HG02884 (cell line): ENCODE measurements around the gene PALLD.

Experiments
- ATAC-seq: cut with Tn5 transposase; IDR thresholded peaks from one replicate; pipeline ENCODE4 v1.9.1; 2021; ENCODE audit warnings: mild to moderate bottlenecking, moderate library complexity; ENCODE audit not compliant: unreplicated experiment

The PALLD gene

DNA sequence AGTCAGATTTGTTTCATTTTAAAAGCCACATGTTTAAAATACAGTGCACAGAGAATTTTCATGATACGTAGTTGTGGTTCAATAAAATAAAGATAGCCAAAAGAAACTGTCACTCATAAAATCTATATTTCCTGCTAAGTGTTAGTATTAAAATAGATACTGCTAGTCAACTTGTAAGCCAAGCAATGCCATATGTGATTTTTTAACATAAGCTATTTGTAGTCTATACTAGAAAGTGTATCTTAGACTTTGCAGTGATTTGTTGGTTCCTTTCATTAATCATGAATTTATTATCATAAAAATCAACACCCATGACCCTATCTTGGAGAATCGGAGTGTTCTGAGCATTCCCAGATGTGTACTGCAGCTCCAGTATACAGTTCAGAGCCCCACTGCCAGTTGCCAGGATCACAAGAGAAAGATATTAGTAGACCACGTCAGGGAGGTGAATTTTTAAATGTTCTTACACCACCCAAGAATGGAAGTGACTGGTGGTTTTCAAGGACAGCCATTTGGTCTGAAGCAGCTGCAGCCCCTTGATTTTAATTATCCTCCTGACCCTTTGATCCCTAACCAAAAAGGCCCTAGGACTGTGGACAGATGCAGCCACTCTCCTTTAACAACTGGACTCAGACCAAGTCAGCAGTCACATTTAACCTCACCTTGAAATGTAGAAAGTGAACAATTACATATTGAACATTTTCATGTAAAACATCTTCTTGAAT lies 163.1 kb downstream of the PALLD start:
- no peak for ATAC-seq

DNA sequence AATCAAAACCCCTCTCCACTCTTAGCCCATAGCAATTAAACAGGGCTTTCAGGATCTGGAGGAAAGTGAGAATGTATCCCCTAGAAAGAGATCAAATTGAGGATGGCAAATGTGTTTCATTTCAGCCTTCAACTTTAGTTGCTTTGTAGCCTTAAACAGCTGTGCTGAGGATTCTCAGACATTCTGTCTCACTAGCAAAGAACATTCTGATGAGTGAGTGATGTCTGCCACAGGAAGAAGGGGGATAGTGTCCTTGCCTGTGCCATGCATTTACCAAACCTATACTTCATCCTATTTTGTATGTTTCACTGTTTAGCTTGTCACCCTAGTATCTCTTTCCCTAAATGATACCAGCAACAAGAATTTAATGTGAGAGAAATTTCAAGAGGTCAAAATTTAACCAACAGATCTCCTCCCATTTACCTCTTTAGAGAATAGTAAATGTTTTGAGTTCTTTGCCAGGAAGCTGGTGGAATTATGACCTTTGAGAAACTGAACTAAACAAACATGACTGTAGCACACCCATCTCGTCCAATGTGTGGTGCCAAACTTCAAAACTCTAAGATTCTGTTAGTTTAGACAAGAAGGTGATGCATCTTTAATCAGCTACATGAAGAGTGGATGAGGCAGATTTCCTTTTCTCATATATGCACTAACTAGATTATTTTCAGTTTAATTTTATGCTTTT lies 165.6 kb downstream of the PALLD start:
- ATAC-seq, result no peak

DNA sequence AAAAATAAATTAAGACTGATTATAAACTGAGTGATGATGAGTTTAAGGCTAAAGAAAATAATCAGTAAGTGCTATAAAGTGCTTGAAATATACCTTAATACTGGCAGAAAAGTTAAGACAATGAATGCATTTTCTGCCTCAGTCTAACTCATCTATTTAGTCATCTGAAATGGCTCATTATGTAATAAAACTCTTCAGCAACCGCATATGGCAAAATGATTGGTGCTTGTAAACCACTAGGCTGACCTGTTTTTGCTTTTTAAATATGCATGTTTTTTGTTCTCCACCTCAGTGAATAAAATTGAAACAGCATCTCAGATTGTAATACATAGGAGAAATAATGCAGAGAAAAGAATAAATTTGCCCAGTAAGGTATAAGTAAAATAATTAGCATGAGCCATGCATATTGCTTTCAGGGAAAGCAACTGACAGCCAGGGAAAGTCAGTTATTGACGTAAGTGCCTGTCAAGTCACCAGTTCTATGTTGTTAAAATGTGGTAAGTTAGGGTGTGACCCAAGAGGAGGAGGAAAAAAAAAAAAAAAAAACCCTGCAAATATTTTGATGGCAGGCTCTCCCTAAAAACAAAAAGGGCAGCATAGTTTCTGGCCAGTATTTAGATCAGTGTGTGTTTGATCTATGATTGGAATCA lies 167.5 kb downstream of the PALLD start:
- no peak for ATAC-seq

GRCh38 chr4:168666531-168666930 lies 169.7 kb downstream of the PALLD start:
- no peak for ATAC-seq

- no peak for ATAC-seq
These were observed 170.5 kb downstream of the PALLD start for GRCh38 chr4:168667376-168667775.

- no peak for ATAC-seq
These were observed 171.1 kb downstream of the PALLD start for GRCh38 chr4:168667921-168668320.

- no peak for ATAC-seq
These were observed 176.6 kb downstream of the PALLD start for GRCh38 chr4:168673476-168673875.

DNA sequence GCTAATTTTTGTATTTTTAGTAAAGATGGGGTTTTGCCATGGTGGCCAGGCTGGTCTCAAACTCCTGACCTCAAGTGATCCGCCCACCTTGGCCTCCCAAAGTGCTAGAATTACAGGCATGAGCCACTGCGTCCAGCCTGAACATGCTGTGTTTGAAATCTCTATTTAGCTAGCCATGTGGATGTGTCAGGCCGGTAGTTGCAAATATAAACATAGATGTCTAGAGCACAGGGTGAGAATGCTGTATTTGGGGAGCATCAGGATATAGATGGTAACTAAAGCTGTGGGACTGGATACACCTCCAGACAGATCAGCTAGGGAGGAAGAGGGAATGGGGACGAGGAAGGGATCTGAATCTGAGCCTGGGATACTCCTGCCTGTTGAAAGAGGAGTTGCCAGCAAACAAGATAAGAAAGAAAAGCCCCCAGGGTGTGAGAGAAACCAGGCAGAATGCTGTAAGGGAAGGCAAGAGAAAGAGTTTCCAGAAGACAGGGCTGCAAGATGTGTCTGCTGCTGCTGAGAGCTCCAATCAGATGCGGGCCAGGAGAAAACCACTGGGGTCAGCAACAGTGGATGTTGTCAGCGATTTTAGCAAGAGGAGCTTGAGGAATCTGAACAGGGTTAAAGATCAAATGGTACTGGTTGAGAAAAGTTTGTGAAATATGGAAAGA lies 177.4 kb downstream of the PALLD start:
- ATAC-seq, result no peak

- ATAC-seq, result no peak
These were observed 178.0 kb downstream of the PALLD start for GRCh38 chr4:168674866-168675265.

- ATAC-seq, result no peak
These were observed 180.2 kb downstream of the PALLD start for GRCh38 chr4:168677063-168677462.

DNA sequence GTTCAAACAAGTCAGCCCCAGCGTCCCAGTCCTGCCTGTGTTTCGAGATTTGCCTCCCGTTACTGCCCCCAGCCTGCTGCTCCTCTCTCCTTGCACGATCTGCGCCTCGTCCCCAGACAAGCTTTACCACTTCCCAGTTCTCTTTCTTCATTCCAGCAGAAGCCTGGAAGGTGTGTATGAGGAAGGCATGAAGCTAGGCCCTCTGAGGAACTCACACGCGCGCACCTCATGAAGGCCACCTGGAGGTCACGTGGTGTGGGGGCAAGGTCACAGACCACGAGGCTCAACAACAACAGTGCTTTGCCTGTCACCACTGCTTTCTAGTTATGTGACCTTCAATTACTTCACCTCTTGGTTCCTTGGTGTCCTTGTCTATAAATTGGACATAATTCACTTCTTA lies 181.0 kb downstream of the PALLD start:
- no peak for ATAC-seq

DNA sequence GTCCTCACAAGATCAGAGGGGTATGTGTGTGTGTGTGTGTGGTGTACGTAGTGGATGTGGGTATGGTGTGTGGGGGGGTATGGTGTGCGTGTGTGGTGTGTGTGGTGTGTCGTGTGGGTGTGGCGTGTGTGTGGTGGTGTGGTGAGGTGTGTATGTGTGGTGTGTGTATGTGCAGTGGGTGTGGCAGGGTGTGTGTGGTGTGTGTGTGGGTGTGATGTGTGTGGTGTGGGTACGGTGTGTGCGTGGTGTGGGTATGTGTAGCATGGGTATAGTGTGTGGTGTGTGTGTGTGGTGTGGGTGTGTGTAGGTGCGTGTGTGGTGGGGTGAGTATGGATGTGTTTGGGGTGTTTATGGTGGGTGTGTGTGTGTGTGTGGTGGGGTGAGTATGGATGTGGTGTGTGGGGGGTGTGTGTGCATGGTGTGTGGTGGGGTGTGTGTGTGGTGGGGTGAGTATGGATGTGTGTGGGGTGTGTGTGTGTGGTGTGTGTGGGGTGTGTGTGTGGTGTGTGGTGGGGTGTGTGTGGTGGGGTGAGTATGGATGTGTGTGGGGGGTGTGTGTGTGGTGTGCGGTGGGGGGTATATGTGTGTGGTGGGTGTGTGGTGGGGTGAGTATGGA lies 182.0 kb downstream of the PALLD start:
- no peak for ATAC-seq

DNA sequence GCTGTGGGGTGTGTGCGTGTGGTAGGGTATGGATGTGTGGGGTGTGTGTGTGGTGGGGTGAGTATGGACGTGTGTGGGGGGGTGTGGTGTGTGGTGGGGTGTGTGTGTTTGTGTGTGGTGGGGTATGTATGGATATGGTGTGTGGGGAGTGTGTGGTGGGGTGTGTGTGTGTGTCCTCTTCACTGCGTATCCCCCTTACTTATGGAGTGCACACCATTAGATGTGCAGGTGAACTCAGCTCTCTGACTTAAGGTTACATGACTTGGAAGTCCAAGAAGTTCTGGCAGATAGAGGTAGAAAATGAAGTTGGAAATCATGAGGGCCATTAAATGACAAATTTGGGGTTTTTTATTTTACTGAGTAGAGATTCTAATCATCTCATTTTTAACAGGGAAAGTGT lies 182.5 kb downstream of the PALLD start:
- ATAC-seq, result no peak

DNA sequence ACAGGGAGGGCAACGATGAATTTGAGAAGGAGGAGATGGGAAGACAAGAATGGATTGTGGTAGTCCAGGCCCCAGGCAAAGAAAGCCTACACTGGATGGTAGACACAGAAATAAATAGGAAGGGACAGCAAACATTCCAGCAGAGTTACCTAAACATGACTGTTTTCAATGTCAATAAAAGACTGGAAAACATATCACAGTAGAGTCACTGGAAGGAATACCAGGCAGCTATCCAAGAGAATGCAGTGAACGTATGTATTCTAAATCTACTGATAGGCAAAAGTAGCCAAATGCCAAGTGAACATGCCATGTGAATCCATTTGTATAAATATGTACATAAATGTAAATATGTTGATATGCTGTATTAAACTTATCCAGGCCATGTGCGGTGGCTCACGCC lies 183.0 kb downstream of the PALLD start:
- ATAC-seq, result no peak

- no peak for ATAC-seq
These were observed 186.1 kb downstream of the PALLD start for GRCh38 chr4:168682898-168683500.

- no peak for ATAC-seq
These were observed 186.7 kb downstream of the PALLD start for GRCh38 chr4:168683595-168683994.

DNA sequence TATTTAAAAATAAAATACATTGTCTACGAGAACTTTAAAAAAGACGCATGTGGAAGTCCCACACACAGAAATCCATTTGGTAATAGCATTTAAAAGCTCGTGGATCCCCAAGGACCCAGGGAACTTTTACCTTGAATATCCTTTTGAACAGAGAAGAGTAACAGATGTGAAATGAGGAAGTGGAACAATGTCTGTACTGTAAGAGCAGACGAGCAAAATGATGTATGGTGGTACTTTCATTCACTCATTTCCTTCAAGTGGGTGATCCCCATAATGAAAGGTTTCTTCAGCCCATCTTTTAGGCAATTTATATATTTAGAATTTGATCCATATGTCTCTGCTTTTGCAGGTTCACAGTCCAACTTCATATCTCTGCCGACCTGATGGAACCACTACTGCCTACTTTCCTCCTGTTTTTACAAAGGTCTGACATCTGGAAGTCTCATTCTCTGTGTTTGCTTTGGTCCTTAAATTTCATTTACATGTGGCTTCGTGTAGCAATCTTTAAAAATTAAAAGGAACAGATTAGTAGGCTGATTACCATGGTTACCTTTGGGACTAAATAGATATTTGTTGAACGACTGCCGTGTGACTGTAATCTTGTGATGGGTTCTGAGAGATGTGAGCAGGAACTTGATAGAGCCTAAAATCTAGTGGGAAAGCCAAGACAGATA lies 188.4 kb downstream of the PALLD start:
- ATAC-seq, result peak; percentile 80

DNA sequence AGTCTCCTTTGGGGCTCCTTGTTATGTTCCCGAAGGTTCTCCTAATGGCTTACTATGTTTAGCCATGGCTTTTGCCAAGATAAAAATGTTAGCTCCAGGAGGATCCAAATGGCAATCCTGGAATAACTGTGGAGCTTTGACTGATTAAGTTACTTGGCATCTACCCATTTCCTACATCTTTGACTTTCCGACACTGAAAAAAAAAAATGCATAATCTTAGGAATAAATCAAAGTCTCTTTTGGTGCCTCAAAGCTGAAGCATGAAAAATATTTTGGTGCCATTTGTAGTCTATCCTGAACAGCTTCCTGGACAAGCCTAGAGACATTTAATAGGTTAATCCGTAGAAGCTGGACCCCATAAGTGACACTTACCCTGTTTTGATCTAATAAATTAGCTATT lies 191.7 kb downstream of the PALLD start:
- no peak for ATAC-seq

- no peak for ATAC-seq
These were observed 192.9 kb downstream of the PALLD start for GRCh38 chr4:168689791-168690190.

DNA sequence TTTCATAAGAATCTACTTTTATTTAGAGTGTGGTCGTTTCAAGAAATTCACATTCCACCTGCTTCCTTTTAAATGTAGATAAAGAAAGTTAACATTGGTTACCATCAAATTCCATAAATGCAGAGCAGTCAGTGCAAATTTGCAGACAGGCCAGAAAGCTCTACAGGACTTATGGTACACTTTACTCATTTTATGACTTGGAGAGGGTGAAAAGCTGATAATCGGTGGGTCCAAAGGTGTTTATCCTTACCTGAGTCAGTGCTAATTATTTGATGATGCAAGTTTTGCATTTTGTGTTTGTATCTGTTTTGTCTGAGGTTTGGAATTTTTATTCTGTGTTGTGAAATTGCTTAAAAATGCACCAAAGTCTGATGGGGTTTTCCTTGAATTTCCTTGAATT lies 193.3 kb downstream of the PALLD start:
- ATAC-seq, result no peak
